IPS-11a (cell line): ENCODE measurements around the gene MYOF.

Source experiments
- H3K4me3 ChIP-seq: one replicate; pipeline ENCODE4 v1.5.1; 2013; ENCODE audit warnings: low read depth, low read length, control low read depth

Gene MYOF

GRCh38 chr10:93266858-93267257, 215.3 kb downstream of the MYOF start:
- H3K4me3 ChIP-seq, result no peak overlapping the region

GRCh38 chr10:93261961-93262610, 220.0 kb downstream of the MYOF start:
- H3K4me3 ChIP-seq, result no peak overlapping the region

GRCh38 chr10:93261089-93261488, 221.0 kb downstream of the MYOF start:
- H3K4me3 ChIP-seq, result no peak overlapping the region

GRCh38 chr10:93259126-93259525, 223.0 kb downstream of the MYOF start:
- no peak overlapping the region for H3K4me3 ChIP-seq
